CD4-positive, alpha-beta memory T cell (primary cell): ENCODE measurements around the gene MYO7B. TPM values are rescaled to one million over a fixed set of nuclear protein-coding genes. Genes with fewer than 3 reads are reported as not detected.
"Not testable (repeated sequence)": the region's sequence is repeated elsewhere in the genome, so short reads cannot be mapped to it uniquely, and the experiment has no call there.

Experiments used
- CTCF ChIA-PET: fragments of 350-600 bp; sonication (Branson Sonifier 250); formaldehyde crosslinking; loops from one replicate; lab custom pipeline; 2021; ENCODE audit warnings: inconsistent platforms; ENCODE audit not compliant: partially characterized antibody; lab: Charles Lee
- POLR2A ChIA-PET: fragments of 350-600 bp; sonication (Branson Sonifier 250); formaldehyde crosslinking; loops from one replicate; lab custom pipeline; 2021; ENCODE audit not compliant: partially characterized antibody; lab: Charles Lee
- DNase-seq, 5 donors: peaks; one replicate each; pipeline versions ENCODE4 v3.0.0 to v3.0.0-alpha.2; 2020 to 2022; ENCODE audit warnings: mixed read lengths in 1 of 5
- H3K27ac ChIP-seq: one replicate; pipeline ENCODE4 v1.7.0; 2013; ENCODE audit warnings: low read depth, low read length
- H3K27me3 ChIP-seq: 2 replicates; pipeline ENCODE4 v1.7.0; 2013; ENCODE audit warnings: mild to moderate bottlenecking, low read length, moderate library complexity; ENCODE audit not compliant: insufficient read depth
- H3K36me3 ChIP-seq: 2 replicates; pipeline ENCODE4 v1.7.0; 2013; ENCODE audit warnings: mild to moderate bottlenecking, low read length, moderate library complexity; ENCODE audit not compliant: insufficient read depth
- H3K4me1 ChIP-seq: 2 replicates; pipeline ENCODE4 v1.7.0; 2013; ENCODE audit warnings: mild to moderate bottlenecking, low read length, moderate library complexity; ENCODE audit not compliant: insufficient read depth
- H3K4me3 ChIP-seq, 2 donors: one replicate each; pipeline ENCODE4 v1.7.0; 2013; ENCODE audit warnings: low read length in 2 of 2, mild to moderate bottlenecking in 1 of 2
- H3K9me3 ChIP-seq, 2 donors: one replicate each; pipeline ENCODE4 v1.7.0; 2013; ENCODE audit warnings: low read length in 2 of 2, control low read depth in 1 of 2; ENCODE audit not compliant: control insufficient read depth in 1 of 2
- H3K27ac Mint-ChIP-seq, 7 donors: one replicate each; pipeline ENCODE4 v1.8.0; 2020 to 2021; ENCODE audit warnings: mixed read lengths in 7 of 7, mild to moderate bottlenecking in 6 of 7, inconsistent platforms in 3 of 7, moderate library complexity in 3 of 7
- H3K27me3 Mint-ChIP-seq, 2 donors: one replicate each; pipeline ENCODE4 v1.8.0; 2020 to 2021; ENCODE audit warnings: mixed read lengths in 2 of 2
- H3K36me3 Mint-ChIP-seq, 2 donors: one replicate each; pipeline ENCODE4 v1.8.0; 2020 to 2021; ENCODE audit warnings: mixed read lengths in 2 of 2, inconsistent platforms in 1 of 2, mild to moderate bottlenecking in 1 of 2
- H3K4me1 Mint-ChIP-seq, 4 donors: one replicate each; pipeline ENCODE4 v1.8.0; 2020 to 2021; ENCODE audit warnings: mixed read lengths in 4 of 4, mild to moderate bottlenecking in 1 of 4
- H3K4me3 Mint-ChIP-seq, 8 donors: one replicate each; pipeline ENCODE4 v1.8.0; 2020 to 2021; ENCODE audit warnings: mixed read lengths in 8 of 8, mild to moderate bottlenecking in 7 of 8, moderate library complexity in 6 of 8, inconsistent platforms in 3 of 8
- H3K9me3 Mint-ChIP-seq, 8 donors: one replicate each; pipeline ENCODE4 v1.8.0; 2020 to 2021; ENCODE audit warnings: mixed read lengths in 8 of 8, mild to moderate bottlenecking in 5 of 8, inconsistent platforms in 3 of 8, moderate library complexity in 1 of 8
- intact Hi-C: fragments of 100-400 bp; cut with micrococcal nuclease; formaldehyde crosslinking; loops from one replicate; pipeline ENCODE4 v1.15.1; 2023
- polyA plus RNA-seq, 2 donors: library from polyadenylated mRNA; unstranded; fragments of 300-500 nt; fragmentation: Illumina TruSeq; gene quantifications; one replicate each; pipeline ENCODE4 v1.2.3, GENCODE V29; 2021
- total RNA-seq, 2 experiments: library from RNA; stranded (reverse); gene quantifications; one replicate each; pipeline ENCODE4 v1.2.3, GENCODE V29; 2021

The MYO7B gene
- total and polyA plus RNA-seq, 4 experiments from 2014 or later, result not detected

DNA sequence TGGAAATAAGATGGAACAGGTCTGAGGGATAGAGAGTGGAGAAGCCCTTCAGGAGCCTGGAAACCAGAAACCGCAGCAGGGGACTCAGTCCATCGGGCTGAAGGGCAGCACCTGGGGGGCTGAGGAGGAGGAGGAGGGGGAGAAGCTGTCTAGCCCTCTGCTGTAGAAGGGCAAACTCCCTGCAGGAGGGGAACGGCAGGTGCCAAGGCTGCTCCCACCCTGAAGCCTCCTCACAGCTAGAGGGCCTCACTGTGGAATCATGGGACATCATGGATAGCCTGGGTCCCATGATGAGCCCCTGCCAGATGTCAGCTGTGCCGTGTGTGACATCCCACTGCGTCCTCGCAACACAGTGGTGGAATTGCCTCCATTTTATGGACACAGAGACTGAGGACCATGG is 435 bp downstream of the MYO7B start:
- Histone ChIP-seq H3K4me1 (no peaks in the 10 kb centered on the region), H3K27me3 (no peaks in the 10 kb centered on the region), H3K9me3 (no peaks in the 10 kb centered on the region), H3K36me3 (no peaks in the 10 kb centered on the region), H3K27ac (no peak overlapping the region), H3K4me3 (no peak overlapping the region)
- H3K9me3 Mint-ChIP-seq, result no peaks in the 10 kb centered on the region
- CTCF ChIA-PET, result interaction anchor here (1.6 kb wide), 1 partner anchor 8 kb away, joined by 4 read pairs; no protein-coding TSS in a partner anchor
- POLR2A ChIA-PET, result no interaction called here
- H3K36me3 Mint-ChIP-seq, result no peaks in the 10 kb centered on the region
- peaks cover 3 to 9% of the 10 kb centered on the region in 2 donors for H3K27me3 Mint-ChIP-seq
- no peak overlapping the region for H3K4me3 Mint-ChIP-seq
- DNase-seq, result no peak
- no peaks in the 10 kb centered on the region for H3K4me1 Mint-ChIP-seq
- peak overlapping the region in 1 of 7 donors; percentile 36 for H3K27ac Mint-ChIP-seq
- intact Hi-C loops, result no loop called here

DNA sequence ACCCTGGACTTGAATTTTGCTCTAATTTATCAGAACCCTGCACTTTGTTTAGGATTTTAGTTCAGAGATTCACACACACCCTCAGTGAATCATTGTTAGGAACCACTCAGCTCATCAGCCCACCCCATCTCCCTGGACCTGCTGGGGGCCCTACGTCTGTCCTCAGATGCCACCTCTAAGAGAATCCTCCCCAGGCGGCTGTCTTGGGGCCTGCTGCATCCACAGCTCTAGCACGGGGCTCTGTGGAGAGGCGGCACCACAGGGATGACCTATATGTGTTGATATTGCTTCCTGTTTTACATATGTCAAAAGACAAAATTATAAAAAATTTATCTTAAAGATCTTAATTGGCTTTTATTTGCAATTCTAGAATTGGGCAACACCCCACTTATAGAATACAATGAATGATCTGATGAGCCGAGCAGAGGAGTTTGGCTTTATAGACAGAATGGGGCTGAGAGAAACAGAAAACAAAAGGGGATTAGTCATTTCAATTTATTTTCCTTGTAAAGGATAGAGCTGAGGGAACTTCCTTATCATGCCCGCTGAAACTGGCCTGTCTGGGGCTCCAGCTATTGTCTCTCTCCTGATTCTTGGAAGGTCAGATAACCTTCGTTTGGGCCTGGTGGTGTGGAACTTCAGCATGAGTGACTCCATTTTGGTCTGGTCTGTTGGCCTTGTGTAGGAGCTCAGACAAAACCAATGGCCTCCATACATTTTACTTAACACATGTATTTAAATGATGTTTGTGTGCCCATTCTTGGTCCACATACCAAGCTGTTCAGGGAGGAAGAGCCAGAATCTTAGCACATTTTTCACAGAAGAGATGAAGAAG is 1.4 kb downstream of the MYO7B start:
- no peaks in the 10 kb centered on the region for H3K4me1 ChIP-seq
- H3K36me3 ChIP-seq, result no peaks in the 10 kb centered on the region
- DNase-seq, result no peak
- no peak overlapping the region for H3K27ac ChIP-seq
- no peaks in the 10 kb centered on the region for H3K4me1 Mint-ChIP-seq
- H3K9me3 Mint-ChIP-seq, result no peaks in the 10 kb centered on the region
- peaks cover 3 to 9% of the 10 kb centered on the region in 2 donors for H3K27me3 Mint-ChIP-seq
- intact Hi-C loops, result no loop called here
- no peak overlapping the region for H3K4me3 ChIP-seq
- H3K36me3 Mint-ChIP-seq, result no peaks in the 10 kb centered on the region
- H3K9me3 ChIP-seq, result no peaks in the 10 kb centered on the region
- no peaks in the 10 kb centered on the region for H3K27me3 ChIP-seq
- ChIA-PET POLR2A (no interaction called here), CTCF (interaction anchor here (1.6 kb wide), 1 partner anchor 9 kb away, joined by 4 read pairs; no protein-coding TSS in a partner anchor)
- H3K27ac Mint-ChIP-seq, result no peak overlapping the region
- no peak overlapping the region for H3K4me3 Mint-ChIP-seq

DNA sequence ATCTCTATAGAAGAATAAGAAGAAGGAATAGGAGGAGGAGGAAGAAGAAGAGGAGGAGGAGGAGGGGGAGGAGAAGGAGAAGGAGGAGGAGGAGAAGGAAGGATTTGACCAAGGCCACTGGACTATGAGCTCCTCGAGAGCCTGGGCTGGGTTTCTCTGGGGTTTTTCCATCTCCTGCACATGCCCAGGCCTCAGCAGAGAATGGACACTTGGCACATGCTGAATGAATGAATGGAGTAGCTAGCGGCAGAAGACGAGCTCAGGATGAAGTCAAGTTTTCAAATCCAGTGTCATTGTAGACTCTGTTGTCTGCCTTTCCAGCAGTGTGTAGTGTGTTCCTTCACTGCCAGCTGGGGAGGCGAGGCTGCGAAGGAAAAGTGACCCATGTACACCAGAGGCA is 2.2 kb downstream of the MYO7B start:
- no peaks in the 10 kb centered on the region for H3K36me3 Mint-ChIP-seq
- POLR2A ChIA-PET, result no interaction called here
- Histone ChIP-seq H3K27ac (no peak overlapping the region), H3K4me1 (no peaks in the 10 kb centered on the region), H3K36me3 (no peaks in the 10 kb centered on the region), H3K9me3 (no peaks in the 10 kb centered on the region), H3K4me3 (no peak overlapping the region), H3K27me3 (no peaks in the 10 kb centered on the region)
- H3K4me3 Mint-ChIP-seq, result no peak overlapping the region
- intact Hi-C loops, result no loop called here
- no peaks in the 10 kb centered on the region for H3K4me1 Mint-ChIP-seq
- no peaks in the 10 kb centered on the region for H3K9me3 Mint-ChIP-seq
- peaks cover 3 to 9% of the 10 kb centered on the region in 2 donors for H3K27me3 Mint-ChIP-seq
- CTCF ChIA-PET, result interaction anchor here (1.6 kb wide), 1 partner anchor 10 kb away, joined by 4 read pairs; no protein-coding TSS in a partner anchor
- no peak for DNase-seq
- peak overlapping the region in 2 of 7 donors; percentile 36 to 56 for H3K27ac Mint-ChIP-seq

DNA sequence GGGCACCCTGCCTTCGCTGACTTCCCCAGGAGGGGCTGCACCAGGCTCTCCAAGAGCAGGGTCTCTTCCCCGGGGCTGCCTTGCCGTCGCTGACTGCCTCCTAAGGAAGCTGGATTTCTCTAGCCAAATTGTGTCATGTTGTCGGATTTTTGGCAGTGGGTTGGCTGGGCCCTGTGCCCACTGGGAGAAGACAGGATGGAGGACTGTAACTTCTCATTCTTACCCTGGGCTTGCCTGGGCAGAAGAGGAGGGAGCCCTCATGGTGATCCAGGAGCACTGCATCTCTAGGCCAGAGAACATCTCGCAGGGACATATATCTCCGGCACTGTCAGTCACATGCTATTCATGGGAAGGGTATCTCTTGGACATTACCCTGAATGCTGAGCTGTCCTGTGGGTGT is 6.3 kb downstream of the MYO7B start:
- no peak overlapping the region for H3K27ac Mint-ChIP-seq
- no peaks in the 10 kb centered on the region for H3K4me1 Mint-ChIP-seq

DNA sequence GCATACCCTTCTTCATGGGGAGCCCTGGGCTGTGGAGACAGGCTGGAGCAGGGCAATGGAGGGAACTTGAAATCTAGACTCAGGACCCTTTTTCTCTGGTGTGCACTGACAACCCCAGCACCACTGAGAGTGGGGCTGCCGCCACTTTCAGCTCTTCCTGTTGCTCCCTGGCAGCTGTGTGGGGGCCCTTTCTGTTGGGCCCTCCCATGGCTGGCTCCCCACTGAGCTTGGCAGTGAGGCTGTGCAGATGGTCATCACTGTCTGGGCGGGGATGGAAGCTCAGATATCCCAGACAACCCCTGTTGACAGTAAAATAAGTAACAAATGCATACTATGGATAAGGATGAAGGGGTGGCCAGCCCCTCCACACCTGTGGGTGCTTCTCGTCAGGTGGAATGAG is 6.7 kb downstream of the MYO7B start:
- Mint-ChIP-seq H3K36me3 (no peaks in the 10 kb centered on the region), H3K4me3 (no peak overlapping the region), H3K9me3 (no peaks in the 10 kb centered on the region), H3K27me3 (peaks cover 5 to 10% of the 10 kb centered on the region in 2 donors), H3K27ac (no peak overlapping the region), H3K4me1 (no peaks in the 10 kb centered on the region)
- Histone ChIP-seq H3K4me1 (no peaks in the 10 kb centered on the region), H3K36me3 (no peaks in the 10 kb centered on the region), H3K4me3 (no peak overlapping the region), H3K27me3 (no peaks in the 10 kb centered on the region), H3K9me3 (no peaks in the 10 kb centered on the region), H3K27ac (no peak overlapping the region)
- ChIA-PET CTCF (no interaction called here), POLR2A (no interaction called here)
- intact Hi-C loops, result no loop called here
- DNase-seq, result no peak

More for the DNA sequence above, 6.3 kb downstream of the MYO7B start:
- no peaks in the 10 kb centered on the region for H3K36me3 Mint-ChIP-seq
- no peaks in the 10 kb centered on the region for H3K27me3 ChIP-seq
- ChIA-PET POLR2A (no interaction called here), CTCF (no interaction called here)
- H3K36me3 ChIP-seq, result no peaks in the 10 kb centered on the region
- peaks cover under 1 to 9% of the 10 kb centered on the region in 2 donors for H3K27me3 Mint-ChIP-seq
- H3K27ac ChIP-seq, result no peak overlapping the region
- intact Hi-C loops, result no loop called here
- H3K4me3 Mint-ChIP-seq, result no peak overlapping the region
- no peak overlapping the region for H3K4me3 ChIP-seq
- no peaks in the 10 kb centered on the region for H3K9me3 Mint-ChIP-seq
- H3K9me3 ChIP-seq, result no peaks in the 10 kb centered on the region
- H3K4me1 ChIP-seq, result no peaks in the 10 kb centered on the region
- DNase-seq, result no peak

DNA sequence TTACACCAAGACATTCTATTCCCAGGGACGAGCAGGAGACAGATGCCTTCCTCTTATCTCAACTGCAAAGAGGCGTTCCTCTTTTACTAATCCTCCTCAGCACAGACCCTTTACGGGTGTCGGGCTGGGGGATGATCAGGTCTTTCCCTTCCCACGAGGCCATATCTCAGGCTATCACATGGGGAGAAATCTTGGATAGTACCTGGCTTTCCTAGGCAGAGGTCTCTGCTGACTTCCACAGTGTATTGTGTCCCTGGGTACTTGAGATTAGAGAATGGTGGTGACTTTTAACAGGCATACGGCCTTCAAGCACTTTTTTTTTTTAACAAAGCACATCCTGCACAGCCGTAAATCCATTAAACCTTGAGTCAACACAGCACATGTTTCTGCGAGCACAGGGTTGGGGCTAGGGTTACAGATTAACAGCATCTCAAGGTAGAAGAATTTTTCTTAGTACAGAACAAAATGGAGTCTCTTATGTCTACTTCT is 7.6 kb downstream of the MYO7B start:
- DNase-seq, CTCF ChIA-PET, H3K27ac Mint-ChIP-seq, POLR2A ChIA-PET, H3K4me3 Mint-ChIP-seq, H3K27ac ChIP-seq, intact Hi-C loops, H3K27me3 ChIP-seq, H3K9me3 Mint-ChIP-seq, H3K4me1 ChIP-seq, H3K9me3 ChIP-seq, H3K36me3 Mint-ChIP-seq, H3K36me3 ChIP-seq, H3K4me1 Mint-ChIP-seq, H3K4me3 ChIP-seq: not testable (repeated sequence)
- H3K27me3 Mint-ChIP-seq, result peaks cover 8 to 12% of the 10 kb centered on the region in 2 donors

DNA sequence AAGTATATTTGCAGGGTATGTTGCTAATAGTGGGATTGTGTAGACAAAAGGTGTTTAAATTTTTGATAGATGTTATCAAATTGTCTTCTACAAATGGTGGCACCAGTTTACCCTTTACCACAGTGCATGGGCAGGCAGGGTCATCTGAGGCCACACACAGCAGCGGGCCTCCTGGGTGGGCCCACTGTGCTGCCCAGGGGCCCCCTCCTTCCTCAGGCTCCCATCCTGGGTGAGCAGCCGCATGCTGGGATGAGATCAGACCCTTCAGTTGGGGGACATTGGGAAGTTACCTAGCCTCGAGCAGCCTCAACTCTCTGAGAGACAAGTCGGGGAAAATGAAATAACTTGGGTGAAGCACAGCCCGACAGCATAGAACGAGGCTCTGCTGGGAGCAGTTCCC is 9.7 kb downstream of the MYO7B start:
- CTCF ChIA-PET, result no interaction called here
- no peaks in the 10 kb centered on the region for H3K9me3 ChIP-seq
- H3K36me3 Mint-ChIP-seq, result no peaks in the 10 kb centered on the region
- H3K27ac Mint-ChIP-seq, result no peak overlapping the region
- H3K4me3 ChIP-seq, result no peak overlapping the region
- no peaks in the 10 kb centered on the region for H3K27me3 ChIP-seq
- no peak for DNase-seq
- no peaks in the 10 kb centered on the region for H3K4me1 ChIP-seq
- H3K27ac ChIP-seq, result no peak overlapping the region
- intact Hi-C loops, result no loop called here
- no peaks in the 10 kb centered on the region for H3K9me3 Mint-ChIP-seq
- H3K4me1 Mint-ChIP-seq, result no peaks in the 10 kb centered on the region
- no peaks in the 10 kb centered on the region for H3K36me3 ChIP-seq
- no peak overlapping the region for H3K4me3 Mint-ChIP-seq
- POLR2A ChIA-PET, result no interaction called here
- peaks cover 9 to 13% of the 10 kb centered on the region in 2 donors for H3K27me3 Mint-ChIP-seq
